Measurements from ENCODE around the gene KRT35. TPM values are rescaled to one million over a fixed set of nuclear protein-coding genes. Genes with fewer than 3 reads are reported as not detected.
A peak's percentile ranks its signal among the peaks of the same experiment; 100 is the strongest.

Gene KRT35
- total RNA-seq, 1 donor from 2014 or later: not detected

- no peak within 1 kb of the TSS for H3K27ac Mint-ChIP-seq
- peaks cover 7% of the 10 kb centered on the region for H3K4me1 Mint-ChIP-seq
- DNase-seq (ENCODE audit: low spot score in 2 of 2, unreplicated experiment in 2 of 2): no peak
- H3K36me3 Mint-ChIP-seq: peaks cover 3% of the 10 kb centered on the region
- H3K27me3 Mint-ChIP-seq (ENCODE audit: low read depth): peaks cover 2% of the 10 kb centered on the region
- TF ChIP-seq CTCF (IDR thresholded peaks at IDR 0.05; ENCODE audit: unreplicated experiment): no peak
- H3K4me3 Mint-ChIP-seq: no peak within 1 kb of the TSS
- peaks cover 24% of the 10 kb centered on the region for H3K9me3 Mint-ChIP-seq
Measured at GRCh38 chr17:41466988-41467387, 14.0 kb downstream of the KRT35 start, which contains the start of gene KRT32. TSS of gene KRT32 (minus strand) at chr17:41467386. CDS start at chr17:41467325, 61 bp downstream.

GRCh38 chr17:41464682-41465081 is 16.3 kb downstream of the KRT35 start:
- peaks cover 15% of the 10 kb centered on the region for H3K4me1 Mint-ChIP-seq
- H3K36me3 Mint-ChIP-seq: peaks cover 3% of the 10 kb centered on the region
- H3K27ac Mint-ChIP-seq: no peak overlapping the region
- no peak for DNase-seq (ENCODE audit: low spot score in 2 of 2, unreplicated experiment in 2 of 2)
- peaks cover 2% of the 10 kb centered on the region for H3K27me3 Mint-ChIP-seq (ENCODE audit: low read depth)
- peaks cover 12% of the 10 kb centered on the region for H3K9me3 Mint-ChIP-seq
- no peak overlapping the region for H3K4me3 Mint-ChIP-seq
- no peak for TF ChIP-seq CTCF (IDR thresholded peaks at IDR 0.05; ENCODE audit: unreplicated experiment)

- peaks cover 2% of the 10 kb centered on the region for H3K27me3 Mint-ChIP-seq (ENCODE audit: low read depth)
- no peak for TF ChIP-seq CTCF (IDR thresholded peaks at IDR 0.05; ENCODE audit: unreplicated experiment)
- peaks cover 18% of the 10 kb centered on the region for H3K4me1 Mint-ChIP-seq
- no peak overlapping the region for H3K27ac Mint-ChIP-seq
- no peak for DNase-seq (ENCODE audit: low spot score in 2 of 2, unreplicated experiment in 2 of 2)
- H3K4me3 Mint-ChIP-seq: no peak overlapping the region
- peaks cover 12% of the 10 kb centered on the region for H3K9me3 Mint-ChIP-seq
- peaks cover 3% of the 10 kb centered on the region for H3K36me3 Mint-ChIP-seq
Measured at GRCh38 chr17:41464173-41464572, 16.8 kb downstream of the KRT35 start.

GRCh38 chr17:41463746-41464145 is 17.2 kb downstream of the KRT35 start:
- H3K9me3 Mint-ChIP-seq: peaks cover 11% of the 10 kb centered on the region
- DNase-seq (ENCODE audit: low spot score in 2 of 2, unreplicated experiment in 2 of 2): no peak
- H3K36me3 Mint-ChIP-seq: peaks cover 3% of the 10 kb centered on the region
- no peak overlapping the region for H3K4me3 Mint-ChIP-seq
- no peak overlapping the region for H3K27ac Mint-ChIP-seq
- TF ChIP-seq CTCF (IDR thresholded peaks at IDR 0.05; ENCODE audit: unreplicated experiment): no peak
- H3K4me1 Mint-ChIP-seq: peaks cover 18% of the 10 kb centered on the region
- peaks cover 2% of the 10 kb centered on the region for H3K27me3 Mint-ChIP-seq (ENCODE audit: low read depth)

- Mint-ChIP-seq H3K9me3 (peaks cover under 1% of the 10 kb centered on the region), H3K27me3 (ENCODE audit: low read depth) (peaks cover 2% of the 10 kb centered on the region), H3K36me3 (peaks cover 1% of the 10 kb centered on the region), H3K4me3 (no peak overlapping the region), H3K4me1 (peaks cover 28% of the 10 kb centered on the region), H3K27ac (no peak overlapping the region)
- DNase-seq (ENCODE audit: low spot score in 2 of 2, unreplicated experiment in 2 of 2): no peak
- no peak for TF ChIP-seq CTCF (IDR thresholded peaks at IDR 0.05; ENCODE audit: unreplicated experiment)
Measured at GRCh38 chr17:41462705-41463104, 18.2 kb downstream of the KRT35 start.

DNA sequence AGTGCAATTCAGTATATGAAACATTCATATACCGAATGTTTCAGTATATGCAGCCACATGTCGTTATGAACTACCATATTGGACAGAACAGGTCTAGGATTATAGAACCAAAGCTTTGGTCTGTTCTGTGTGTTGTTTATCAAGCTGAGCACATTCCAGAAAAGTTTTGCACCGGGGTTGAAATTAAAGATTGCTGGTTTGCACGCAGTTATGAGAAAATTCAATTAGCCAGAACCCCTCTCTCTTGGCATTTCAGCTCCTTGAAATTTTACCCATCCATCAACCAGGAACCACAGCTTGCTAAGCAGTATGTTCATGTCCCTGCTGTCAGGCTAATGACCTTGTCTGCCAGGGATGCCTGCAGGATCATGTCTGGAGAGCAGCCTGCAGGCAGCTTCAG is 23.3 kb downstream of the KRT35 start:
- Mint-ChIP-seq H3K9me3 (no peaks in the 10 kb centered on the region), H3K4me1 (peaks cover 26% of the 10 kb centered on the region), H3K4me3 (no peak overlapping the region)

More for the DNA sequence above, 23.3 kb downstream of the KRT35 start:
- H3K27ac Mint-ChIP-seq: peak overlapping the region; percentile 29
- no peaks in the 10 kb centered on the region for H3K27me3 Mint-ChIP-seq (ENCODE audit: low read depth)
- no peaks in the 10 kb centered on the region for H3K36me3 Mint-ChIP-seq
- no peak for TF ChIP-seq CTCF (IDR thresholded peaks at IDR 0.05; ENCODE audit: unreplicated experiment)
- DNase-seq (ENCODE audit: low spot score in 2 of 2, unreplicated experiment in 2 of 2): no peak
